CD4-positive, alpha-beta T cell treated with Interleukin-1 beta for 1 hour (primary cell): ENCODE measurements around the gene RPL26.
"Not testable (repeated sequence)": the region's sequence is repeated elsewhere in the genome, so short reads cannot be mapped to it uniquely, and the experiment has no call there.

Experiments used
- DNase-seq, 2 donors: peaks; one replicate each; pipeline ENCODE4 v3.0.0-alpha.2; 2020 to 2022

Gene RPL26

DNA sequence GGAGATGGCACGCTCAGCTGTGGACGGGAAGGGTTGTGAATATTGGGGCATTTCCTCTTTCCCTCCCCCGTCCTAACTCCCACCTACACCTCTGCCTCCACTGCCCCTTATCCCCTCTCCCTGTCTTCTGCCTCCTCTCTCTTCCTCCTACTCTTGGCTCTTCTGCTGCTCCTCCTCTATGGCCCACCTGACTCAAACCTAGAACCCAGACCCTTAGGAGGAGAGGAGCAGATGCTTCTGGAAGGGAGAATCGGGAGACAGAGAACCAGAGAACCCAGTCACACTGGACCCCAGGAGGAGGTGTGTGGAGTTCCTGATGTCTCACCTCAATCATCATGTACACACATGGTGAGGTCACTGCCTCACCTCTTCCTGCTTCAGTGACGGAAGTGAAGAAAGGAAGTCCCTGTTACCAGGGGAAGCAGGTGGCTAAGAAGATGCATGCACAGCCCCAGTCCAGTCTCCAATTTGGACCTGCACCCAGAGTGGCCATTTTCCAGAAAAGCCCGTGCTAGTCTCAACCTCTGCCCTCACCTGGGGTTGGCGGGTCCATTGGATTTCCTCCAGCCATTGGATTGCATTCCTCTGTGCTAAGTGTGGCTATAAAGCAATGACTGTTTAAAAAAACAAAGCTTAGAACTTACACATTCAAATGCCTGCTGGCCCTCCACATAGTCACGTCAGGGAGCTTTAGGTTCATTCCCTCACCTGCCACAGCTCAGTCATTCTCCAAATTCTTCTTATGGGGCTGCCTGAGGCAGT, 10.7 kb upstream of the RPL26 start:
- peak; percentile 65 to 66 for DNase-seq

DNA sequence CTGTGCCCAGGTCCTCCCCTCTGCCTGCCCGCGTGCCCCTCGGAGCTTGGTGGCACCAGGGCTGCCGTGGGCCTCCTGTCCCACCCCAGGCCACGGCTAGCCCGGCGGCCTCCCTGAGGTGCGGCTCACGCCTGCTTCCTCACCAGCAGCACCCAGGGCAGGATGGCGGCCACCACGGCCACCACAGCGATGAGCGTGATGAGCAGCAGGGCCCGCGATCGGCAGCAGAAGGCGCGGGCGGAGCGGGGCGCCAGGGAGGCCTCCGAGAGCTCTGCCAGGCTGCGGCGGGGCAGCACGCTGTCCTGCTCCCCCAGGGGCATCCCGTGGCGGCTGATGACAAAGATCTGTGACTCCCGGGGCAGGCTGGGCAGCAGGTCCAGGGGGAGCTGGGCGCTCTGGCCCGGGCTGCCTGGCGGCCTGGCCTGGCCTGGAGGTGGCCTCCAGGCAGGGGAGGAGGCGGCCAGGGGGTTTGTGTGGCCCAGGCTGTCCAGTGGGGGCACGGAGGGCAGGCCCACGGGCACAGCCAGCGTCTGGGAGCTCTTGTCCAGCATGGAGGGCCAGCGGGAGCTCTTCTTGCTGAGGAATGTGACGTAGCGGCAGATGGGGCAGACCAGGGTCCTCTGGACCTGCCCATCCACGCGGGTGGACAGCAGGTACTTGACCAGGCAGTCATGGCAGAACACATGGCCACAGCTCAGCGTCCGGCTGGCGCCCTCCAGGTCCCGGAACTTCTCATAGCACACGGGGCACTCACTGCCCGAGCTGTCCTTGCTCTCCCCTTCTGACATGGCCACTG, 9.9 kb upstream of the RPL26 start:
- no peak for DNase-seq

DNA sequence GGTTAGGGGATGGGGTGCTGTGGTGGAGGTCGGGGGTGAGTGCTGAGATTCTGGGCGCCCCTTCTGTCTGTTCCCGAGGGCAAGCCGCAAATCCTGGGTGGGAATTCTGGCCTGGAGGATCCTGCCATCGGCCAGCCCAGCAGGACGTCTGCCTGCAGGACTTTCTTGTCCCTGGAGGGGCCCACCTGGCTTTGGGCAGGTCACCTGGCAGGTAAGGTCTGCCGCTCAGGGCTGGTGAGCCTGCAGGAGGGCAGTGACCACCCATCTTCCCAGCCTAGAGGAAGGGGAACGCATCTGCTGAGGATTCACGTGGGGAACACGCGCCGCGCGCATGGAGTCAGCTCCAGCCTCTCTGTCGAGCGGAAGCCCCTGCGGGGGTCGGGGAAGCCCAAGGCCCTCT, 9.3 kb upstream of the RPL26 start:
- no peak for DNase-seq

DNA sequence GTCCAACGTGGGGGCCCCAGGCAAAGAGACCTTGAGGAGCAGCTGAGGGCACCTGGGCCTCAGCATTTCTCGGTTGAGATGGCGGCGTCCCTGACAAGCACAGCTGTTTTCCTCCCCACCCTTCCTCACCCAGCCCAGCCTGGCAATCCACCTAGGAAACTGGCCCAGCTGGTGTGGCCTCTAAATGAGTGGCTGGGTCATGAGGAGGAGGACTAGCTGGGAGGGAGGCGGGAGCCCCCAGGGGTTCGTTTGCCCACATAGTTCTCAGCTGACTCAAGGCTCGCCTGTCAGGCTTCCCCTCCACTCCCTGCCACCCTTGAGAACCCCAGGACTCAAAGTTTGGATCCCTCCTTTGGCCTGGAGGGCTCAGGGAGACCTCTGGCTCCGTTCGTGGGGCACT, 8.7 kb upstream of the RPL26 start:
- DNase-seq = no peak

DNA sequence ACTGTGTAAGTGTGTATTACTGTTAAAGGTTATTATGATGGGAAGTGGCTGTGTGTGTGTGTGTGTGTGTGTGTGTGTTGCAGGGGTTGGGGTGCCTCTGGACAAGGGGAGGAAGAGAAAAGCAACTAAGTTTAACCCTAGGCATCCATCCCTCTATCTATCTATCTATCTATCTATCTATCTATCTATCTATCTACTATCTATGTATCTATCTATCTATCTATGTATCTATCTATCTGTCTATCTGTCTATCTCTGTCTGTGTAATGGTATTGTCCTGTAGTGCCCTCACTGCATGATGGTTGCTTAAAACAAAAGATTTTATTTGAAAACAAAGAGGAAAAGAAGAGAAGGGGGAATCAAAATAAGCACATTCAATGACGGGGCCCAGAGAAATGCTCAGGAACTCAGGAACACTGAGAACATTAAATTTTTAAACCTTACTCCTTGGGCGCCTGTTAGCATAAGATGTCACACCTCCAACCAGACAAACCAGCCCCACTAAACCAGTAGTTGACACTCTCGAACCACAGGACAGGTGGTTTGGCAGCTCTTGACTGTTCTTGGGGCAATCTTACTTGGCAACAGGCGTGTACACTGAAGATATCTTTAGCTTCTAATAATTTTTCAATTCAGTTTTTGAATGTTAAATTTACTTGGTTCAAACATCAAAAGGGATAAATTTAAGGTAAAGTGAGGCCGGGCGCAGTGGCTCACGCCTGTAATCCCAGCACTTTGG, 5.1 kb upstream of the RPL26 start:
- peak; percentile 36 to 53 for DNase-seq

DNA sequence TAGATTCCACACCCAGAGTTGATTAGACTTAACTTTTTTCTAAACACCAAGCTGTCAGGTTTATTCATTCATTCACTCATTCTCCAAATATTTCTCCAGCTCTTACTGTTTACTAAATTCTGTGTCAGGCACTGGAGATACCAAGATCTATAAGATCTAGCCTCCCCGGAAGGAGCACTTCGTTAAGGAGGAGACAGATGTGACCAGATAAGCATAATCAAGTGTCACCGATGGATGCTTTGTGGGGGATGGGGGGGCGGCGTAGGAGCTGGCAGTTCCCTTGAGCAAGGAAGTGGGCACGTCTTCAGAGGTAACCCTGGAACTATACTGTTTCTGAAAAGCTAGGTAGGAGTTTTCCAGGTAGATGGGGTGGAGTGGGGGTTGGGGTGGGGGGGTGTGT, 3.8 kb upstream of the RPL26 start:
- DNase-seq = no peak

DNA sequence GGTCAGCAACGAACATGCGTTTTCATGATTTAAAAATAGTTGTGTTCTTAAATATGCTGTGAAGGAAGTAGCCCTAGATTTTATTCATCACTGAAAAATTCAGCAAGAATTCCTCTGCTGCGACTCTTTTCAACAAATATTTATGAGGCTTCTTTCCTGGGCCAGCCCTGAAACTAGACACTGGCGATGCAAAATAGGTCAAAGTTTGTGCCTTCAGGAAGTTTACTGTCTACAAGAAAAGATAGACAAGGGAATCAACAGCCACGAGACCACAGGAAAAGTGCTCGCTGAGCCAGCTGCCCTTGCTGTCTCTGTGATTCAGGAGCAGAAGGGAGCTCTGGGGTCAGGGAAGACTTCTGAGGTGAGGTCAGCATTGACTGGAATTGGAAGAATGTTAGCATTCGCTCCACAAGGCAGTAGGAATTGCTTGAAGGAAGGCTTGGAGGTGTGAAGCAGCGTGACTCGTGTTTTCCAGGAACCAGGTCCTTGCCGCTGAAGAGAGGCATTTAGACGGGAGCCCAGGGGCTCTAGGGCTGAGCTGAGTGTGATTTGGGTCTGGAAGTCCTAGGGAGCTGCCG, 1.9 kb upstream of the RPL26 start:
- DNase-seq = no peak

DNA sequence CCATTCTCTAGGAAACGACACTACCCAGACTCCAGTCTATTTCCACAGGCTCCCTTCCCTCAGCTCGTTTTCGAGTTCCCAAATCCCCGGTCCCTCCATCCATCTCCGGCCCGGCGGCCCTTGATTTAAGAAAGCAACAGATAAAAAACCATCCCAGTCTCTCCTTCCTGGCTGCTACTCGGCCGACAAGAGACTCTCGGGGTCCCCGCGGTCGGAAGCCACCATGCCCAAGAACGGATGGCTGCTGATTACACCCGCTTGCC, 182 bp downstream of the RPL26 start:
- DNase-seq = no peak

DNA sequence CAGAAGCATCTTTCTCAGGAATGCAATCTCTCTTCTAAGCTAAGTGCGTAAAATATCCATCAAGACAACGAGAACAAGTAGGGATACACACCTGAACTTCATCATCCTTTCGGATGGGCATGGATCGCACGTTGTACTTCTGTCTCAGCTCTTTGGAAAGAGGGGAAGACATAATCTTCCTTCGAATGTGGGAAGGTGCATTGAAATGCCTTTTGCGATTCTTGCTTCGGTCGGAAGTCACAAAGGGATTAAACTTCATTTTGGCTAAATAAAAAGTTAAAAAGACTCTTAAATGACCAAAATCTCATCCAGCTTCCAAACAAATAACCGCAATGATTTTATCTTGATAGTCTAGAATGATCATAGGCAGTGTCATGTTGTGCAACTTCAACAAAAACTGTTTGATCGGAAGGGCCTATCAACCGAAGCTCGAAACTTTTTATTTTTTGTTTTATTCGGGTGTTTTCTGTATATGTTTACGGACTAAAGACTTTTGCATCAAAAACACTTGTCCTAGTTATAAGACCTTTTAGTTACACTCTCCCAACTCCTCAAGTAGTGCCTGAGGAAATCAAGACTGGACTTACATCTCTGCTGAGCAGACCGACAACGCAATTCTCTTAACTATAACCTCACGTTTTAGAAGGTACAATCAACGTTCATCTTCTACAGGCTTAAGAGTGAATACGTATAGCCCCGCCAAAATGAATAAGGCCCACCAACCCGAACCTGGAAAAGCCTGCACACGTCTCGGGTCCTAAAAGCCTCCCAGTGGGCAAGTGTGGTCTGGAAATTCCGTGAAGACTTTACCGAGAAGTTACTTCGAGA, 727 bp downstream of the RPL26 start:
- no peak for DNase-seq

DNA sequence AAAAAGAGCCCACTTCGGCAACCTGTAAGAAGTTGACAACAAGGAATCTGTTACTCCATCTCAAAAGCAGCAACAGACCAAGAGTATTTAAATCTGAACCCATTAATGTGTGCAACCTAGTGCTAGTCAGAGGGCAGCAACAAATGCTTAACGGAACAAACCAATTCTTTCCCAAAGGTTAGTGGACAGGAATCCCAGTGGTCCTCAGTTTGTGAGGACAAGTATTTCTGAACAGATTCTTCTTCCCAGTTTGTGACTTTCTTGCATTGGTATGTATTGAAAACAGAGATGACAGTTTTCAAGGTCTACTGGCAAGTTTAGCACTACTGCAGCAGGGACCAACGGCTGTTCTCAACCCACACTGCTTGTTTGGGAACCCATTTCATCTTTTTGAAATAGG, 2.9 kb downstream of the RPL26 start:
- no peak for DNase-seq

DNA sequence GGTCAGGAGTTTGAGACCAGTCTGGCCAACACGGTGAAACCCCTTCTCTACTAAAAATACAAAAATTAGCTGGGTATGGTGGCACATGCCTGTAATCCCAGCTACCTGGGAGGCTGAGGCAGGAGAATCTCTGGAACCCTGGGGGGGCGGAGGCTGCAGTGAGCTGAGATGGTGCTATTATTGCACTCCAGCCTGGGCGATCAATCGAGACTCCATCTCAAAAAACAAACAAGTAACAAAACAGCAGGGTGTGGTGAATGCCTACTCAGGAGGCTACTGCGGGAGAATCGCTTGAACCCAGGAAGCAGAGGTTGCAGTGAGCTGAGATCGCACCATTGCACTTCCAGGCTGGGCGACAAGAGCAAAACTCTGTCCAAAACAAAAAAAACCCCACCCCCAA, 4.9 kb downstream of the RPL26 start:
- DNase-seq = not testable (repeated sequence)

DNA sequence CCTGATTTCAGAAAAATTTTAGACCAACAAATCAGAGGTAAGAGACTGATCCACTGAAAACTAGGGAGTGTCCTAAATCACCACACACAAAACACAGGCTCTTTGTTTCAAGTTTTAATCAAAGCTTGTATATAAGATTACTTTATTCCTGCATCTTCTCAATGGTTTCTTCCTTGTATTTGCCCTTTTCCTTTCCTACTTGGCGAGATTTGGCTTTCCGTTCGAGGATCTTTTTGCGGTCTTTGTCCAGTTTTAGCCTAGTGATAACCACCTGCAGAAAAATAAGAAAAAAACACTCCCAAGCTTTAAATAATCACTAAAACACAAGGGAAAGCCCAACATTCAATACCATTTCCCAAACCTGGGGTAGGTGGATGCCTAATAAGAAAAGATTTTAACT, 5.6 kb downstream of the RPL26 start:
- no peak for DNase-seq

DNA sequence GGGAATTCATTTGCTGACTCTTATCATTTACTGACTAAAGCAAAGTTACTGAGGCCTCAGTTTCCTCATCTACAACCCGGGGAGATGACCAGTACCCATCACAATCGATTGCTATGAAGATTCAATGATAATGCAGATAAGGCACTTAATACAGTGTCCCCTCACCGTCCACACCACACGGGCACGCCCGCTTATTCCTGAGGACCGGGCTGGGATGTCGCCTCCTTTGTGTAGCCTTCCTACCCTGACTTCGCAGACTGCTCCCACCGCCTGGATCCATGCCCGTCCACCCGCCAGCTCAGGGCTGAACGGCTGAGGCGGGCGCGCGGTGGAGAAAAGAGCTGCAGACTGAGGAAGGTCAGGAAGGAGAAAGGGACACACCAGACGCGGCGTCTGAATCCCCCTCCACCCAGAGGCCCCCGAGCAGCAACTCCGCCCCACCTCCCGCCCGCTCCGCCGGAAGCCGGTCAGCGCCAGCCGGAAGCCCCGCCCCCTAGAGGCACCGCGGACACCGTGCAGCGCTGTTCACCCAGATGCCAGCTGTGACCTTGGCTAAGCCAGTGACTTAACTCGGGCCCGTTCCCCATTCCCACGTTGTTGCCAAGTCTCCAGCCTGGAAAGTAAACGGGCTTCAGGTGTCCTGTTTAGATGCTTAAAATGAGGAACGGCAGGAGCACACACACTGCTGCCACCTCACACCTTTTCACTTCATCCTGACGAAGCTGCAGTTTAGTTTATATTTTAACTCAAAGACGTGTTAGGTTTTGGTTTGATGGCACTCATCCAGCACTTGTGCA, 6.5 kb downstream of the RPL26 start, which contains the start of gene KRABD2:
Gene KRABD2 (minus strand): TSS at position 434 of the 797 bp plus-strand sequence.
- peak; percentile 89 to 90 for DNase-seq

DNA sequence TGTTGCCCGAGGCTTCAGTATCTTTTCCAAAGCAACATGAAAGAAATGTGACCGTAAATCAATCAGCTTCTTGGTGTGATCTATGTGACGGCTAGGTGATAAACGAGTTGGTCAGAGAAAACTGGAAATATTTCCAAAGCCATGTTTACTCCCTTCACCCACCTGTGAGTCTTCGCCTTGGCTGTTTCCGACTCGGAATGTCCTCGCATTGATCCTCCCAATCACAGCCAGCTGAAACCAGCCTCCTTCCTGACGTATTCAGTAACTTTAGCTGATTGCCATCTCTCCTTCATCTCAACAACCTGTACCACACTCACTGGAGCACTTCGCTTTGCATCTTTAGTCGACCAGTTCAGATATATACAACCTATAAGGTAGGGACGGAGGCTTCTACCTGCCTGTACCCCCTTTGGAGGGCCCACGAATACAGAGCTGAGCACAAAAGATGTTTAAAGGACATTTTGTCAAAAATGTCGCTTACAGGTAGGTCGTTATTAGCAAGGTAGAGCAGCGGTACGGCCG, 7.2 kb downstream of the RPL26 start:
- no peak for DNase-seq

DNA sequence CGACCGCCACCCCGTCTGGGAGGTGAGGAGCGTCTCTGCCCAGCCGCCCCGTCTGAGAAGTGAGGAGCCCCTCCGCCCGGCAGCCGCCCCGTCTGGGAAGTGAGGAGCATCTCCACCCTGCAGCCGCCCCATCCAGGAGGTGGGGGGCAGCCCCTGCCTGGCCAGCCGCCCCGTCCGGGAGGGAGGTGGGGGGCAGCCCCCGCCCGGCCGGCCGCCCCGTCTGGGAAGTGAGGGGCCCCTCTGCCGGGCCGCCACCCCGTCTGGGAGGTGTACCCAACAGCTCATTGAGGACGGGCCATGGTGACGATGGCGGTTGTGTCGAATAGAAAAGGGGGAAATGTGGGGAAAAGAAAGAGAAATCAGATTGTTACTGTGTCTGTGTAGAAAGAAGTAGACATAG, 9.1 kb downstream of the RPL26 start:
- DNase-seq = not testable (repeated sequence)

DNA sequence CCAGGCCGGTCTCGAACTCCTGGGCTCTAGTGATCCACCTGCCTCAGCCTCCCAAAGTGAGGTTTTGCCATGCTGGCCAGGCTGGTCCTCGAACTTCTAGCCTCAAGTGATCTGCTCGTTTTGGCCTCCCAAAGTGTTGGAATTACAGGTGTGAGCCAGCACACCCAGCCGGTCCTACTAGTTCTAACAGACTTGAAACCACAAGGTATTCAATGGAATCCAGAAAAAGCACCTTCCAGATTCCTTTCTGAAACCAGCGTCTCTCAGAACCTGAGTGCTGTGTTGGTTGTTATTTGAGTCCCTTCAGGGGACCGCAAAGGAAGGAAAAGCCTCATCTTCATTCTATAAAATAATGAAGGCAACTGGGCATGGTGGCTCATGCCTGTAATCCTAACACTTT, 10.6 kb downstream of the RPL26 start:
- DNase-seq = no peak

DNA sequence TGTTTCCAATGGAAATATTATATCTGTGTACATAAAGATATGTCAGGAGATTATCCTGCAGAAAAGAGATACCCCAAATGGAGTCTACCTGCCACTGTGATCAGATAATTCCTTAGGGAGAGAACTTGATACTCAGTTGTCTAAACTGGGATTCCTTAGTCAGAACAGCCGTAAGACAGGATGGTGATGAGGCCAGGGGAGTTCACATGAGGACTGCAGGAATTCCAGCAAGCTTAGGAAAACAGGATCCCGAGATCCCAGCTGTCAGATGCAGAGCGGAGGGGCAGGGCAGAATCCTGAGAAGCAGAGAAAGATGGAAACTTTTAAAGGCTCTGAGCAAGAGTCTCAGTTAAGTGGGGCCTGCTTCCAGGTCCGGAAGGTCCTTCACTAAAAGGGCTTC, 11.2 kb downstream of the RPL26 start:
- no peak for DNase-seq

DNA sequence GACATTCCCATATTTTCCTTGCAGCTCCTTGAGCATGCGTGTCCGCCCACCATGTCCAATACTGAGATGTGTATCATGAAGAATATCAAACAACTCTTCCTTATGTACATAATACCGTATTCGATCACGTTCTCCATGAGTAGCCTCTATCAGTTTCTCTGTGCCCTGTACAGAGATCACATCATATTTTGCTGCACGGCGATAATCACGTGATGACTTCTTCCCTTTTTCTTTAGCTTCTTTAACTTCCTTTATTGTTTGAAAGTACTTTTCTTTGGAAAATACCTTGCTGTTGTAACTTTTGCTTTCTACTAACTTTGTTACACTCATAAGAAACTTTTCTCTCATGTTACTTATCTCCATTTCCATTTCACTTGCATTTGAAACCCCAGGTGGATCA, 13.0 kb downstream of the RPL26 start:
- no peak for DNase-seq

DNA sequence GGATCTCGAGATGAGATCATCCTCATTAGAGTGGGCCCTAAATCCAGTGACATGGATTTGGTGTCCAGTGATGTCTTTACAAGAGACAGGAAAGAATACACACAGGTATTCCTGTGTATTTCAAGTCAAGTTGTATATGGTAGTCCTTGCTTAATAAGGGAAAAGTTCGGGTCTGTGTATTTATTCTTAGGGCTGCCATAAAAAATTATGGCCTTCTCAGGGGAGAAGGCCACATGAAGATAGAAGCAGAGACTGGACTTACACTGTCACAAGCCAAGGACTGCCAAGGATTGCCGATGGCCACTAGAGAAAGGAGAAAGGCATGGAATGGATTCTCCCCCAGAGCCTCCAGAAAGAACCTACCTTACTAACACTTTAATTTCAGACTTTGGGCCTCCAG, 14.8 kb downstream of the RPL26 start:
- DNase-seq = no peak

DNA sequence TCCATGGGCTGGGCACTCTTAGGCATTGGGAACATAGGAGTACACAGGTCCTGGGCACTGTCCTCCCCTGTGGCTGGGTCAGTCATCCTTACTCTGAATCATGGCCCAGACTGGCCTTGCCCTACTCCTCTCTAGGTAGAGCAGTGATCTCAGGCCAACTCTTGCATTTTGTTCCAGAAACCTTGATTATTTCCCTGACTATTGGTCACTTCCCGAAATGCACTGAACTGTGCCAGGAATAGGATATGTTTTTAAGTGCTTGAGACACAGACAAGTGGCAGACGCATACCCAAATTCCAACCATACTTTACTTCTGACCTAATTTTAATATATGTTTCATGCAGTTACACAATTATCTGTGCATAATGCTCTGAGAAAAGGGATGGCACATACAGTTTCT, 16.8 kb downstream of the RPL26 start:
- no peak for DNase-seq

DNA sequence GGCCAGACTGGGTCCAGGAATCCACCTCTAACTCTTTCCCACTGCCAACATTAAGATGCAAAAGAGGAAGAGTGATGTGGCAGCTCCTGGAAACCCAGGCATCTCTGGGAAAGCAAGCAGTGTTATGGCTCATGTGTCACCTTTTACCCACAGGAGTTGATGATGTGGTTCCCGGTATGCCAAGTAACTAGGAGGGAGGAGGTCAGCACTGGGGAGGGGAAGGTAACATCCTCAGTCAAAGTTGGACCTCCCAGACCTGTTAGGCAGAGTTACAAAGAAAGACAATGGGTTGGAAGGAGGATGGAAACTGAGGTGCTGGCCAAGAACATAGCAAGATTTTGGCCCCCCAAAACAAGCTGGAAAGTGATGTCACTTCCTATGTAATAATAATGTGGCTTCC, 17.9 kb downstream of the RPL26 start:
- no peak for DNase-seq
